ENCODE measurements around the gene DCAF16. TPM values are rescaled to one million over a fixed set of nuclear protein-coding genes. Genes with fewer than 3 reads are reported as not detected.

The DCAF16 gene
- polyA plus RNA-seq, 3 donors = 4.1 to 14.5 (median 4.6) TPM

DNA sequence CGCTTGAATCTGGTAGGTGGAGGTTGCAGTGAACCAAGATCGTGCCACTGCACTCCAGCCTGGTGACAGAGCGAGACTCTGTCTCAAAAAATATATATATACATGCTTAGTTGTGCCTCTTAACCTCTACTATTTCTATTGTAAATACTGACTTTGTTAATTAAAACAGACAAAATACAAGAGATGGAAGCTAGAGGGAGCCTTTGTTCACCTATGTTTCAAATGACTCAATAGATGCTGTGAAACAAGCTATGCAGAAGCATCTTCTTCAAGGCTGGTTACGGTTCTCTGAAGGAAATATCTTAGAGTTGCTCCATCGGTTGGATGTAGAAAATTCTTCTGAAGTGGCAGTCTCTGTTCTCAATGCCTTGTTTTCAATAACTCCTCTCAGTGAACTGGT is 6.5 kb upstream of the DCAF16 start:
- H3K4me2 ChIP-seq (replicated peaks; ENCODE audit: extremely low read depth, low read length, poor library complexity, severe bottlenecking) = no peak overlapping the region
- Mint-ChIP-seq H3K27ac (peak overlapping the region in 2 of 7 donors; percentile 25 to 48), H3K4me1 (peaks cover 19% of the 10 kb centered on the region), H3K4me3 (no peak overlapping the region), H3K9me3 (no peaks in the 10 kb centered on the region), H3K36me3 (peaks cover 11 to 48% of the 10 kb centered on the region in 2 donors), H3K27me3 (ENCODE audit: low read depth in 3 of 3) (no peaks in the 10 kb centered on the region)
- no peaks in the 10 kb centered on the region for H3K9me3 ChIP-seq (replicated peaks in 1 of 2; ENCODE audit: control insufficient read depth in 1 of 2, insufficient read depth in 1 of 2, low read length in 2 of 2)
- H3K36me3 ChIP-seq (replicated peaks in 1 of 2; ENCODE audit: control insufficient read depth in 1 of 2, insufficient read depth in 2 of 2, low read length in 2 of 2) = peaks cover 3 to 33% of the 10 kb centered on the region in 2 donors
- DNase-seq = peak; percentile 28 to 59 (median 51)
- H3K27me3 ChIP-seq (ENCODE audit: control insufficient read depth in 2 of 2, insufficient read depth in 2 of 2, low read length in 2 of 2) = no peaks in the 10 kb centered on the region
- TF ChIP-seq, protein P1, sequence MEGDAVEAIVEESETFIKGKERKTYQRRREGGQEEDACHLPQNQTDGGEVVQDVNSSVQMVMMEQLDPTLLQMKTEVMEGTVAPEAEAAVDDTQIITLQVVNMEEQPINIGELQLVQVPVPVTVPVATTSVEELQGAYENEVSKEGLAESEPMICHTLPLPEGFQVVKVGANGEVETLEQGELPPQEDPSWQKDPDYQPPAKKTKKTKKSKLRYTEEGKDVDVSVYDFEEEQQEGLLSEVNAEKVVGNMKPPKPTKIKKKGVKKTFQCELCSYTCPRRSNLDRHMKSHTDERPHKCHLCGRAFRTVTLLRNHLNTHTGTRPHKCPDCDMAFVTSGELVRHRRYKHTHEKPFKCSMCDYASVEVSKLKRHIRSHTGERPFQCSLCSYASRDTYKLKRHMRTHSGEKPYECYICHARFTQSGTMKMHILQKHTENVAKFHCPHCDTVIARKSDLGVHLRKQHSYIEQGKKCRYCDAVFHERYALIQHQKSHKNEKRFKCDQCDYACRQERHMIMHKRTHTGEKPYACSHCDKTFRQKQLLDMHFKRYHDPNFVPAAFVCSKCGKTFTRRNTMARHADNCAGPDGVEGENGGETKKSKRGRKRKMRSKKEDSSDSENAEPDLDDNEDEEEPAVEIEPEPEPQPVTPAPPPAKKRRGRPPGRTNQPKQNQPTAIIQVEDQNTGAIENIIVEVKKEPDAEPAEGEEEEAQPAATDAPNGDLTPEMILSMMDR (IDR thresholded peaks at IDR 0.05) = peak; percentile 76
- peaks cover 11 to 28% of the 10 kb centered on the region in 2 donors for H3K4me1 ChIP-seq (ENCODE audit: control insufficient read depth in 1 of 2, insufficient read depth in 2 of 2, low read length in 2 of 2)
- intact Hi-C loops (cut with micrococcal nuclease) = loop anchor here in 1 of 2 donors (10.0 kb wide), 2 partner anchors 202 to 242 kb away; partner anchors contain the start of genes LAP3 and MED28
- no CpG with 5 or more reads among the region's 5 CpGs for WGBS (ENCODE audit: insufficient coverage)
- H3K4me3 ChIP-seq (replicated peaks in 1 of 3; ENCODE audit: low read depth in 2 of 3, low read length in 3 of 3) = no peak overlapping the region
- no peak overlapping the region for H3K9ac ChIP-seq (ENCODE audit: insufficient read depth, low read length, poor library complexity, severe bottlenecking)
- H4K20me1 ChIP-seq (ENCODE audit: insufficient read depth, low read length) = no peaks in the 10 kb centered on the region
- H3K79me2 ChIP-seq (ENCODE audit: insufficient read depth, low read length) = peaks cover 91% of the 10 kb centered on the region
- H3K27ac ChIP-seq (ENCODE audit: low read depth in 1 of 2, low read length in 2 of 2) = no peak overlapping the region
- H2AFZ ChIP-seq (ENCODE audit: insufficient read depth, low read depth, low read length, poor library complexity, severe bottlenecking) = peak overlapping the region; percentile 55

DNA sequence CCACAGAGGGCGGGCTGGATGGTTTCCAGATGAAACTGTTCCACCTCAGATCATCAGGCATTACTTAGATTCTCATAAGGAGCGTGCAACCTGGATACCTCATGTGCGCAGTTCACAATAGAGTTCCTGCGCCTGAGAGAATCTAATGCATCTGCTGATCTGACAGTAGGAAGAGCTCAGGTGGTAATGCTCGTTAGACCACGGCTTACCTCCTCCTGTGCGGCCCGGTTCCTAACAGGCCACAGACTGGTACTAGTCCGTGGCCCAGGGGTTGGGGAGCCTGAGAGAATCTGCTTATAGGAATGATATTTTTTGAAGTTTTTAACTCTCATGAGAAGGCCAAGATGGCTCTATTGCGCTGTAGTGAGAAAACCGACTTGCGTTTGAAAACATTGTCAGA is 5.6 kb upstream of the DCAF16 start:
- Histone ChIP-seq H3K27me3 (ENCODE audit: control insufficient read depth in 2 of 2, insufficient read depth in 2 of 2, low read length in 2 of 2) (no peaks in the 10 kb centered on the region), H3K4me3 (replicated peaks in 1 of 3; ENCODE audit: low read depth in 2 of 3, low read length in 3 of 3) (no peak overlapping the region), H3K79me2 (ENCODE audit: insufficient read depth, low read length) (peaks cover 91% of the 10 kb centered on the region), H3K4me1 (ENCODE audit: control insufficient read depth in 1 of 2, insufficient read depth in 2 of 2, low read length in 2 of 2) (peaks cover 17 to 36% of the 10 kb centered on the region in 2 donors), H3K36me3 (replicated peaks in 1 of 2; ENCODE audit: control insufficient read depth in 1 of 2, insufficient read depth in 2 of 2, low read length in 2 of 2) (peaks cover 3 to 33% of the 10 kb centered on the region in 2 donors), H4K20me1 (ENCODE audit: insufficient read depth, low read length) (no peaks in the 10 kb centered on the region), H3K9me3 (replicated peaks in 1 of 2; ENCODE audit: control insufficient read depth in 1 of 2, insufficient read depth in 1 of 2, low read length in 2 of 2) (no peaks in the 10 kb centered on the region), H2AFZ (ENCODE audit: insufficient read depth, low read depth, low read length, poor library complexity, severe bottlenecking) (no peak overlapping the region), H3K27ac (ENCODE audit: low read depth in 1 of 2, low read length in 2 of 2) (peak overlapping the region in 1 of 2 donors; percentile 56), H3K9ac (ENCODE audit: insufficient read depth, low read length, poor library complexity, severe bottlenecking) (no peak overlapping the region), H3K4me2 (replicated peaks; ENCODE audit: extremely low read depth, low read length, poor library complexity, severe bottlenecking) (no peak overlapping the region)
- peaks cover 11 to 40% of the 10 kb centered on the region in 2 donors for H3K36me3 Mint-ChIP-seq
- H3K27ac Mint-ChIP-seq = peak overlapping the region in 1 of 7 donors; percentile 57
- H3K4me3 Mint-ChIP-seq = no peak overlapping the region
- intact Hi-C loops (cut with micrococcal nuclease) = loop anchor here in 1 of 2 donors (10.0 kb wide), 2 partner anchors 201 to 241 kb away; partner anchors contain the start of genes LAP3 and MED28
- H3K9me3 Mint-ChIP-seq = no peaks in the 10 kb centered on the region
- peaks cover 28% of the 10 kb centered on the region for H3K4me1 Mint-ChIP-seq
- no peak for DNase-seq
- TF ChIP-seq, protein P1 (IDR thresholded peaks at IDR 0.05) = no peak
- H3K27me3 Mint-ChIP-seq (ENCODE audit: low read depth in 3 of 3) = no peaks in the 10 kb centered on the region
- 99% methylated on average over 11 of the region's 12 CpGs for WGBS (ENCODE audit: insufficient coverage)
